Caco-2 (cell line): ENCODE measurements around the gene SMYD2. TPM values are rescaled to one million over a fixed set of nuclear protein-coding genes. Genes with fewer than 3 reads are reported as not detected.

Source experiments
- BruUV-seq: library from RNA; stranded (reverse); fragments of 400-500 nt; replicated peaks from 2 replicates; lab custom pipeline; 2021; lab: Mats Ljungman, UMichigan
- CTCF ChIA-PET: fragments of 300-600 bp; sonication (Branson Sonifier 250); formaldehyde crosslinking; loops from one replicate; lab custom pipeline; 2022; ENCODE audit warnings: antibody characterized with exemption; lab: Charles Lee
- POLR2A ChIA-PET: fragments of 300-600 bp; sonication (Branson Sonifier 250); formaldehyde crosslinking; loops from one replicate; lab custom pipeline; 2022; ENCODE audit warnings: antibody characterized with exemption; lab: Charles Lee
- DNase-seq, 2 experiments: peaks; one replicate each; pipeline versions ENCODE4 v3.0.0 to v3.0.0-alpha.2; 2020 to 2022
- H3K27me3 ChIP-seq: replicated peaks from 2 replicates; pipeline ENCODE4 v1.6.0; 2011; ENCODE audit warnings: low read length; ENCODE audit not compliant: control insufficient read depth, insufficient read depth
- H3K36me3 ChIP-seq: 2 replicates; pipeline ENCODE4 v1.5.1; 2011; ENCODE audit warnings: low read length; ENCODE audit not compliant: control insufficient read depth, insufficient read depth
- H3K4me1 ChIP-seq: fragments of 250-450 bp; sonication (Bioruptor Pico); 2 replicates; pipeline ENCODE4 v1.5.1; 2020; ENCODE audit warnings: mild to moderate bottlenecking
- H3K4me3 ChIP-seq: 2 replicates; pipeline ENCODE4 v1.5.1; 2011; ENCODE audit warnings: low read depth, mild to moderate bottlenecking, control low read depth, low read length
- H3K9me3 ChIP-seq: fragments of 250-450 bp; sonication (Bioruptor Pico); 2 replicates; pipeline ENCODE4 v1.5.1; 2020; ENCODE audit warnings: mild to moderate bottlenecking, moderate library complexity
- H3K27ac Mint-ChIP-seq: one replicate; pipeline ENCODE4 v1.8.0; 2022; ENCODE audit warnings: mixed read lengths; ENCODE audit not compliant: unreplicated experiment
- H3K27me3 Mint-ChIP-seq: one replicate; pipeline ENCODE4 v1.8.0; 2022; ENCODE audit warnings: mixed read lengths; ENCODE audit not compliant: insufficient read depth, unreplicated experiment
- H3K36me3 Mint-ChIP-seq: one replicate; pipeline ENCODE4 v1.8.0; 2022; ENCODE audit warnings: mild to moderate bottlenecking, mixed read lengths; ENCODE audit not compliant: insufficient read depth, unreplicated experiment
- H3K4me1 Mint-ChIP-seq: one replicate; pipeline ENCODE4 v1.8.0; 2022; ENCODE audit warnings: low read depth, mixed read lengths; ENCODE audit not compliant: unreplicated experiment
- H3K4me3 Mint-ChIP-seq: one replicate; pipeline ENCODE4 v1.8.0; 2022; ENCODE audit warnings: mild to moderate bottlenecking, moderate library complexity, mixed read lengths; ENCODE audit not compliant: unreplicated experiment
- H3K9me3 Mint-ChIP-seq: one replicate; pipeline ENCODE4 v1.8.0; 2022; ENCODE audit warnings: mixed read lengths; ENCODE audit not compliant: unreplicated experiment
- intact Hi-C: fragments of 100-400 bp; cut with micrococcal nuclease; formaldehyde crosslinking; loops from one replicate; pipeline ENCODE4 v1.10.0; 2022; ENCODE audit not compliant: unreplicated experiment
- total RNA-seq: library from RNA; stranded (reverse); gene quantifications from 2 replicates; pipeline ENCODE4 v1.2.3, GENCODE V29; 2022
- TF ChIP-seq, protein P1 (sequence below), 2 experiments: fragments of 200-600 bp in 1 of 2; IDR thresholded peaks; 1 replicate in 1 of 2; 2 replicates in 1 of 2; pipeline versions ENCODE4 v1.5.1 to v1.8.0; 2011 to 2022; ENCODE audit warnings: antibody characterized with exemption in 1 of 2, control low read depth in 1 of 2, inconsistent platforms in 1 of 2, low read depth in 1 of 2, low read length in 1 of 2, mild to moderate bottlenecking in 1 of 2, moderate library complexity in 1 of 2; ENCODE audit not compliant: insufficient read depth in 1 of 2, severe bottlenecking in 1 of 2, unreplicated experiment in 1 of 2

The SMYD2 gene
- total RNA-seq, 1 experiment from 2014 or later = 182 TPM

DNA sequence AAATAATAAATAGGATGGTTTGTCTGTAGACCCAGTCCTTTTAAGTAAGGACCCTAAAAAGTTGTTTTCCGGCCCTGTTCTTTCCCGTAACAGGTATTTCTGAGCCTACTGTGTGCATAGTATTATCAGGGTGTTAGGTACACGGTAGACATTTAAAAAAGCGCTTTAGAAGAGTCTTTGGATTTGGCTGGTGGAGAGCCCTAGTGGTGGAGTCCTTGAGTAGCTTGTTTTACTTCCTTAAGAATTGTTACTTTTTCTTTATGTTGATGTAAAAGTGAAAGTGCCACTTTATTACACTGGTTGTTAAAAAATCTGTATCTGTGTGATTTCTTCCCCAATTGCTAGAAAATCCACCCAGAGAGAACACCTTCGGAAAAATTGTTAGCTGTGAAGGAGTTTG, 36.8 kb downstream of the SMYD2 start:
- Mint-ChIP-seq H3K27ac (no peak overlapping the region), H3K4me1 (peaks cover 8% of the 10 kb centered on the region), H3K27me3 (no peaks in the 10 kb centered on the region), H3K36me3 (peaks cover 91% of the 10 kb centered on the region), H3K9me3 (no peaks in the 10 kb centered on the region), H3K4me3 (no peak overlapping the region)
- CTCF ChIA-PET = interaction anchor here (0.6 to 3.5 kb wide), 6 partner anchors 12 to 104 kb away, joined by 3 to 17 read pairs (median 6); no protein-coding TSS in a partner anchor
- peaks cover 5% of the 10 kb centered on the region for H3K36me3 ChIP-seq
- H3K9me3 ChIP-seq = no peaks in the 10 kb centered on the region
- H3K4me3 ChIP-seq = no peak overlapping the region
- DNase-seq = no peak
- peaks cover 14% of the 10 kb centered on the region; the same call in 1 of the 2 replicates for H3K4me1 ChIP-seq
- no peaks in the 10 kb centered on the region for H3K27me3 ChIP-seq
- no TSS peak for BruUV-seq
- TF ChIP-seq, protein P1, sequence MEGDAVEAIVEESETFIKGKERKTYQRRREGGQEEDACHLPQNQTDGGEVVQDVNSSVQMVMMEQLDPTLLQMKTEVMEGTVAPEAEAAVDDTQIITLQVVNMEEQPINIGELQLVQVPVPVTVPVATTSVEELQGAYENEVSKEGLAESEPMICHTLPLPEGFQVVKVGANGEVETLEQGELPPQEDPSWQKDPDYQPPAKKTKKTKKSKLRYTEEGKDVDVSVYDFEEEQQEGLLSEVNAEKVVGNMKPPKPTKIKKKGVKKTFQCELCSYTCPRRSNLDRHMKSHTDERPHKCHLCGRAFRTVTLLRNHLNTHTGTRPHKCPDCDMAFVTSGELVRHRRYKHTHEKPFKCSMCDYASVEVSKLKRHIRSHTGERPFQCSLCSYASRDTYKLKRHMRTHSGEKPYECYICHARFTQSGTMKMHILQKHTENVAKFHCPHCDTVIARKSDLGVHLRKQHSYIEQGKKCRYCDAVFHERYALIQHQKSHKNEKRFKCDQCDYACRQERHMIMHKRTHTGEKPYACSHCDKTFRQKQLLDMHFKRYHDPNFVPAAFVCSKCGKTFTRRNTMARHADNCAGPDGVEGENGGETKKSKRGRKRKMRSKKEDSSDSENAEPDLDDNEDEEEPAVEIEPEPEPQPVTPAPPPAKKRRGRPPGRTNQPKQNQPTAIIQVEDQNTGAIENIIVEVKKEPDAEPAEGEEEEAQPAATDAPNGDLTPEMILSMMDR (IDR thresholded peaks at IDR 0.05; ENCODE audit: insufficient read depth in 1 of 2, low read depth in 1 of 2, low read length in 1 of 2, severe bottlenecking in 1 of 2, unreplicated experiment in 1 of 2) = no peak
- intact Hi-C loops = no loop called here
- POLR2A ChIA-PET = no interaction called here

DNA sequence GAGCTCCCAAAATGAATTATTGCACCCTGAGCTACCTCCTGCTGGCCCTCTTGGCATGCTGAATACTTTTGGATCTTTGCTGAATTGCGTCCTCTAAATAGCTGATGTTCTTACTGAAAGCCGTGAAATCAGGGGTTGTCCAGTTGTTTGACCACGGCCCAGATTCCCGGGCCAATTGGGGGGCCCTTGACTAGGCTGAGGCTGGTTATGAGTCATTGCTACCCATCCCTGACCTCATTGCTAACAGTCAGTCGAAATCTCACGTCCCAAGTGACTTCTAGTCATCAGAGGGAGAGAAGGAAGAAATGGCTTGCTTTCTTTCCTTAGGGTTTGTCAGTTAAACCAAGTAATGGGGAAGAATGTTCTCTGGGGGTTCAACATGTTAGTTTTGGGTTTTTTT, 37.4 kb downstream of the SMYD2 start:
- Mint-ChIP-seq H3K36me3 (peaks cover 95% of the 10 kb centered on the region), H3K9me3 (no peaks in the 10 kb centered on the region), H3K4me1 (peaks cover 7% of the 10 kb centered on the region), H3K27ac (no peak overlapping the region), H3K4me3 (no peak overlapping the region), H3K27me3 (no peaks in the 10 kb centered on the region)
- DNase-seq = no peak
- no TSS peak for BruUV-seq
- Histone ChIP-seq H3K36me3 (peaks cover 7% of the 10 kb centered on the region), H3K27me3 (no peaks in the 10 kb centered on the region), H3K4me3 (no peak overlapping the region), H3K9me3 (no peaks in the 10 kb centered on the region), H3K4me1 (peaks cover 14% of the 10 kb centered on the region; the same call in 1 of the 2 replicates)
- CTCF ChIA-PET = interaction anchor here (0.6 to 3.5 kb wide), 5 partner anchors 11 to 105 kb away, joined by 3 to 17 read pairs (median 8); no protein-coding TSS in a partner anchor
- TF ChIP-seq, protein P1 (IDR thresholded peaks at IDR 0.05; ENCODE audit: insufficient read depth in 1 of 2, low read depth in 1 of 2, low read length in 1 of 2, severe bottlenecking in 1 of 2, unreplicated experiment in 1 of 2) = no peak
- POLR2A ChIA-PET = no interaction called here
- intact Hi-C loops = no loop called here

DNA sequence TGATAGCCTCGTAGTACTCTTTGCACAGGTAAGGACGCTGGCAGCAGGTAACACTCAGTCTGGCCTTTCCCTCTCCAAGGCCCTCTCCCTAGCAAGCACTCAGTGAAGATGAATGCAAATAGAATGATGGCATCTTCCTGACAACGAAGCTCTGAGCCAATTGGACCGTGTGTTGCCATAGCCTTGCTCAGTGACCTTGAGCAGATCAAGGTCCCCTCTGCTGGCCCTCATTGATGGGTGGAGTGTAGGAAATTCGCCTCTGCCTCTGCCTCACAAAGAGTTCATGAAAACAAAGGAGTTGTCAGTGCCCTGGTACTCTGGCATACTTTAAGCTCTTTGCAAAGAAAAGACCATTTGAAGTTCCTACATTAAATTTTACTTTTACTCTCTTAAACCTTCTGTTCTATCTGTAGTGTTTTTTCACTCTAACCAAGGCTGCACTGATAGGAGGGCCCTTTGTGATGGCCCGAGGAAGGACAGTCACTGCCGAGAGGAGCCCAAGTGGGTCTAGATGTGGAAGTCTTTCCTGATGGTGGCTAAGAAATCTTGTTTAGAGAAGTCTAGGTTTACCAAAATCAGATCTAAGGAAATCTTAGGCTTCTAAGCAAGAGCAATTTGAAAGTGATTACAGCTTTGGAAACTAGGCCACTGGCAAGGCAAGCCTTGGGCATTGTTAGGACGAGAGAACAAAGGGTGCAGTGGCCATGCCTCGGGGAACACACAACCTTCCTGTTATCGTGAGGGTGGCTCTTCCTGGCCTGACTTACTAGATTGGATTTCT, 38.2 kb downstream of the SMYD2 start:
- no TSS peak for BruUV-seq
- POLR2A ChIA-PET = no interaction called here

More for the DNA sequence above, 38.2 kb downstream of the SMYD2 start:
- intact Hi-C loops = no loop called here
- Mint-ChIP-seq H3K27me3 (no peaks in the 10 kb centered on the region), H3K4me3 (no peak overlapping the region), H3K4me1 (peaks cover 7% of the 10 kb centered on the region), H3K9me3 (no peaks in the 10 kb centered on the region), H3K36me3 (peaks cover 95% of the 10 kb centered on the region), H3K27ac (no peak overlapping the region)
- H3K27me3 ChIP-seq = no peaks in the 10 kb centered on the region
- H3K36me3 ChIP-seq = peaks cover 7% of the 10 kb centered on the region
- no peak for DNase-seq
- TF ChIP-seq, protein P1 (IDR thresholded peaks at IDR 0.05; ENCODE audit: insufficient read depth in 1 of 2, low read depth in 1 of 2, low read length in 1 of 2, severe bottlenecking in 1 of 2, unreplicated experiment in 1 of 2) = no peak
- H3K9me3 ChIP-seq = no peaks in the 10 kb centered on the region
- peaks cover 14% of the 10 kb centered on the region; the same call in 1 of the 2 replicates for H3K4me1 ChIP-seq
- H3K4me3 ChIP-seq = no peak overlapping the region
- CTCF ChIA-PET = interaction anchor here (2.3 to 3.5 kb wide), 3 partner anchors 11 to 106 kb away, joined by 8 to 17 read pairs (median 14); no protein-coding TSS in a partner anchor
